NCI-H345 (cell line): ENCODE data around the gene FGF12.
A peak's percentile ranks its signal among the peaks of the same experiment; 100 is the strongest.

ENCODE experiments used
- DNase-seq: peaks from one replicate; lab custom pipeline; 2025; lab: John Stamatoyannopoulos, UW

The FGF12 gene

DNA sequence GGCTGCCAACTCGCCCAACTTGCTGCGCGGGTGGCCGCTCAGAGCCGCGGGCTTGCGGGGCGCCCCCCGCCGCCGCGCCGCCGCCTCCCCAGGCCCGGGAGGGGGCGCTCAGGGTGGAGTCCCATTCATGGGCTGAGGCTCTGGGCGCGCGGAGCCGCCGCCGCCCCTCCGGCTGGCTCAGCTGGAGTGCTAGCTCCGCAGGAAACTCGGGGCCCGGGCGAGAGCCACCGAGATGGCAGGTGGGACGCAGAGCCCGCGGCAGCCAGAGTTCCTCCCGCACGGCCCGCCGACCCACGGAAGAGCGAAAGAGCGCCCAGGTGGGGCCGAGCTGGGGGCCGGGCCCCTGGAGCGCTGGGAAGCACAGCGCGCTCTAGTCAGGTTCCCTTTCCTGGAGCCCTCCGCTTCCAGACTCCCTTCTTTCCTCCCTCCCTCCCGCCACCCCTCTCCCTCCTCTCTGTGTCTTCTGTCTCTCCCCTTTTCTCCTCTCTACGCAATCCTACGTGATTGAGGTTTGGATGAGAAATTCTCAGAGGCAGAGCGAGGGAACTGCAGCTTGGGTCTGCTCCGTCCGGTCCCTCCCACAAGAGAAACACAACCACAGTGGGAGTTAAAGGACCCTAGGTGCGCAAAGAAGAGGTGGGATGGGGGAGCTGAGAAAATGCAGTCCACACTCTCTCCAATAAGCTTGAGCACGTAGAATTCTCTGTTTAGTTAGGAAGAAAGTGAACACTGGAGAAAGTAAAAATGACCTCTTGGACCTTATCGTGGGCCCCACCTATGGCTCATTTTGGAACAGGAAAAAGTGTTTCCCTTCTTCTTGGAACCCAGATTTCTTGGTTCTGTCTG, 317.3 kb downstream of the FGF12 start:
- DNase-seq: peak; percentile 71

DNA sequence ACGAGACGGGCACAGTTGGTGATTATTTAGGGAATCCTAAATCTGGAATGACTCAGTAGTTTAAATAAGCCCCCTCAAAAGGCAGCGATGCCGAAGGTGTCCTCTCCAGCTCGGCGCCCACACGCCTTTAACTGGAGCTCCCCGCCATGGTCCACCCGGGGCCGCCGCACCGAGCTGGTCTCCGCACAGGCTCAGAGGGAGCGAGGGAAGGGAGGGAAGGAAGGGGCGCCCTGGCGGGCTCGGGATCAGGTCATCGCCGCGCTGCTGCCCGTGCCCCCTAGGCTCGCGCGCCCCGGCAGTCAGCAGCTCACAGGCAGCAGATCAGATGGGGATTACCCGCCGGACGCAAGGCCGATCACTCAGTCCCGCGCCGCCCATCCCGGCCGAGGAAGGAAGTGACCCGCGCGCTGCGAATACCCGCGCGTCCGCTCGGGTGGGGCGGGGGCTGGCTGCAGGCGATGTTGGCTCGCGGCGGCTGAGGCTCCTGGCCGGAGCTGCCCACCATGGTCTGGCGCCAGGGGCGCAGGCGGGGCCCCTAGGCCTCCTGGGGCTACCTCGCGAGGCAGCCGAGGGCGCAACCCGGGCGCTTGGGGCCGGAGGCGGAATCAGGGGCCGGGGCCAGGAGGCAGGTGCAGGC, 318.0 kb downstream of the FGF12 start:
- peak; percentile 61 for DNase-seq

- DNase-seq: peak; percentile 61
Measured at GRCh38 chr3:192408647-192409200, 318.6 kb downstream of the FGF12 start.

- DNase-seq: no peak
Measured at GRCh38 chr3:192408007-192408646, 319.2 kb downstream of the FGF12 start.

GRCh38 chr3:192399767-192400166, 327.6 kb downstream of the FGF12 start:
- DNase-seq: no peak

GRCh38 chr3:192397012-192397411, 330.3 kb downstream of the FGF12 start:
- DNase-seq: no peak

DNA sequence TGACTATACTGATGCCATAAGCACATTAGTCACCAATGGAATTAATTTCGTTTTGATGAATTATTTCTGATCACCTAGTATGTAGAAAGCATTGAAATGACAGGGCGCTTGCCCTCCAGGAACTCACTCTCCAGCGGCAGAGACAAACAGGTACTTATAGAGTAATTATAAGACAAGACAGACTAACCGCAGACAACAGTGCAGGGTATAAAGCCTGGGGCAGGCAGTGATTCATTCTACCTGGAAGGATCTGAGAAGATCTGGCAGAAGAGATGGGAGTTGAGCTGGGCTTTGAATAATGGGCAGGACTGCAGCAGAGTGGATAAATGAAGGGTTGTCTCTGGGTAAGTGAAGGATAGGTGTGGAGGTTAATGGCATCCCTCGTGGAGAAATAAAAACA, 331.8 kb downstream of the FGF12 start:
- no peak for DNase-seq

- DNase-seq: no peak
Measured at GRCh38 chr3:192392986-192393385, 334.4 kb downstream of the FGF12 start.

GRCh38 chr3:192382861-192383260, 344.5 kb downstream of the FGF12 start:
- DNase-seq: no peak

- no peak for DNase-seq
Measured at GRCh38 chr3:192373586-192373985, 353.8 kb downstream of the FGF12 start.

DNA sequence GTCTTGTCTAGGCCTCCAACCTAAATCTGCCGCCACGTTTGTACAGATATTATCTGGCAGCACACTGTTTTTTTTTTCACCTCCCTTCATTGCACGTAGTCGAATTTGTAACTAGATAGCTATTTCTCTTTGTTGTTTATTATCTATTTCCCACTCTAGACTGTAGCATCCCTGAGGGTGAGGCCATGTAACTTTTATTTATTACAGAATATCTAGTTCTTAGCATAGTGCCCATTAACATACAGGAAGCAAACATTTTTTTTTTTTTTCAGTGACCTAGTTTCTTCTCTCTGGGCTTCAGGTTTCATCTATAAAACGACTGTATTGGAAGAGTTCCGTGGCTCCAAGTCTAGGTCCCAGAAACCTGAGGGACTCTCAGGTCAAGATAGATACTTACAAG, 354.3 kb downstream of the FGF12 start:
- no peak for DNase-seq

- DNase-seq: peak; percentile 13
Measured at GRCh38 chr3:192372616-192373015, 354.7 kb downstream of the FGF12 start.

DNA sequence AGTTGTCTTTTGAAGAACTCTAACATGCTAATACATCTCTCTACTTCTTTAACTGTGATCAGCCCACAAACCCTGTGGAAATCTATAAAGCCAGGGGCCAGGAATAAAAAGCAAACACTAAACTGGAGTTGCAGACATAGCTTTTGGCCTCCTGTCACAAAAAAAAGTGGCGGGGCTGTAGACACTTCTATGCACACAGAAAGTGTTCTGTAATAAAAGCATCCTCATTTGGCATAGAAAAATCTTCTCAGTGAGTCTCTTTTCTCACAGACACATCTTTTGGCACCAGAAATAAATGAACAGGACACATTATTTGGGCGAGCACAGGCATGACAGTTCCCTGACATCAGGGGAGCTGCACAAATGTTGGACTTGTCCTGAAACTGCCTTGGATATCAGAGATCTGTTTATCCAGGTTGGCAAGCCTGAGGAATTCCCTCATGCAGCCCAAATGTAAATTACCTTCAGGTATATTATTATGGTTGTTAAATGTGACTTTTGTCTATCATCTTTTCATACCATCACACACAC, 355.4 kb downstream of the FGF12 start:
- DNase-seq: no peak

- no peak for DNase-seq
Measured at GRCh38 chr3:192367616-192368015, 359.7 kb downstream of the FGF12 start.

DNA sequence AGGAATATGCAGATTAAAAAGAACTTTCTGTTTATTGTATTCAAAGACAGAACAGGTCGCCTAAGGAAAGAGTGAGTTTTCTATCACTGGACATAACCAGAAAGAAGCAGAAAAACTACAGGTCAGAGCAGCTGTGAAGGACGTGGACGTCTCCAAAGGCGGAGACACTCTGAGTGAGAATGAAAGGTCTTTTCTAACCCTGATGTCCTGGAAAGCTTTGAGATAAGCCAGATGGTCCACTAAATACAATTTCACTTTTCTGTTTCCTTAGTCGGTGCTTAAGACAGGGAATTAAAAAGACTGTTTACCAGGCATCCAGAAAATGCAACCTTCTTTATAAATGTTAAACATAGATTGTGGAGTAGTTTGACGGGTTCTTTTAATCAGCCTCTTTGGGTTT, 360.4 kb downstream of the FGF12 start:
- DNase-seq: no peak

GRCh38 chr3:192365571-192365970, 361.8 kb downstream of the FGF12 start:
- no peak for DNase-seq

DNA sequence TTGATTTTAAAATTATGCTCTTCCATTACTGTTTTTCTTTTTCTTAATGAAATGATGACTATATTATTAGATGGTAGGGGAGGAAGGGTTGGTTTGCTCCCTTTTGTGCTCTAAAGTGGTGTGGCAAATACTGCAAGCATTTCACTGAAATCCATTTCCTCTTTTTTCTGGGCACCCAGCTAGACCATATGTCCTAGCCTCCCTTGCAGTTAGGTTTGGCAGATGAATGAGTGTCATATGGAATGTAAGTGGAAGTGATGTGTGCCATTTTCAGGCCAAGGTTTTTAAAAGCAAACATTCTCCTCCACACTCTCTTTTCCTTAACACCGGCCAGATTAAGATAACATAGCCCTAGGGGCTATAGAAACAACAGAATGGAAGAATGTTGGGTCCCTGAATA, 363.0 kb downstream of the FGF12 start:
- DNase-seq: no peak

GRCh38 chr3:192354687-192355086, 372.7 kb downstream of the FGF12 start:
- no peak for DNase-seq

- no peak for DNase-seq
Measured at GRCh38 chr3:192352142-192352541, 375.2 kb downstream of the FGF12 start.

DNA sequence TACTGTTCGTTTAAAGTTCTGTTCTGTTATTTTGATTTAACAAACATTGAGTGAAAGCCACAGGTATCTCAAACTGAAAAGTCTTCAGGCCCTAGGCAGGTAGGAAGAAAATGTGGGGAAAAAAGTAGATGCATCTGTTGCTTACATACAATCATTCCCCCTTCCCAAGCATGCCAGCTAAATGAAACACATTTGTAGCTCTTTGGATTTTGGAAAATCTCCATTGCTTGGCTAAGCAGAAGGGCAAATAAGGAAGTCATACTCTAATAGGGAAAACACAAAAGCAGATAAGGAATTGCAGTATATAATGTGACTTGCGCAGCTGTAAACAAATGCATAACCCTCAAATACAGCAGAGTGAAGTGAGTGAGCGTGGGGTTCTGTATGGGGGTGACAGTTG, 375.9 kb downstream of the FGF12 start:
- no peak for DNase-seq

DNA sequence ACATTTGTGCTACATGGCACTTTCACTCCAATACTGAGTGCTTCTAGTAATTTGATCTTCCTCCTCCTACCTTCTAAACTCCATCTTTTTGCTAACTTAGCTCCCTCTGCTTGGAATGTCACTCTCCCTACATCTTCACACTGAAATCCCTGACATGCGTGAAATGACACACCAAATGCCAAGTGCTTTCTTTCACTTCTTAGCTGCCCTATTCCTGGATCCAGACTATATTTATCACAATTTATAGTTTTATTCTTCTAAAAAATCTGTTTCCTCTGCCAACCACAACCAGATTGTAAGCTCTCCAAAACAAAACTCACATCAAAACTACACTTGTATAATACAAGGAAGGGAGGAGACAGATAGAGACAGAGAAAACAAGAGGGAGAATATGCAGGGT, 387.3 kb downstream of the FGF12 start:
- DNase-seq: no peak

- DNase-seq: no peak
Measured at GRCh38 chr3:192339214-192339613, 388.1 kb downstream of the FGF12 start.

DNA sequence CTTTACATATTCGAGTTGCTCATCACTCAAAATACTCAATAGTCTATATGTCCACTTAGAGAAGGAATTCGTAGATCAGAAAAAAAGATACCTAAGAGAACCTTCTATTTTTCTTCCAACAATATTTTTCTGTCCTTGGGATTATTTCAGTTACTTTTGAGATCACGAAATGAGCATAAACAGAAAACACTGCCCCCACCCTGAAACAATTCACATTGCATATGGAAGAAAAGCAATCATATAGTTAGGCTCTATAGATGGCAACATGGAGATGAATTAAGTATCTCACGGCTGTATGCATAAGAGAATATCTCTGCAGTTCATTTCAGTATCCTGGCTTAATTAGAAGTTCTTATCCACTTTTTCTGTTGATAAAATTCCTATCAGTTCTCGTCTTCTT, 391.1 kb downstream of the FGF12 start:
- no peak for DNase-seq
